ENCODE data around the gene ADRA1B. TPM values are rescaled to one million over a fixed set of nuclear protein-coding genes. Genes with fewer than 3 reads are reported as not detected.

ADRA1B gene
- total and polyA plus RNA-seq, 2 of the 8 experiments (the other 6 are each of a cell fraction or from before 2014, with no cell fraction given), result not detected

- no peaks in the 10 kb centered on the region for H3K23me2 ChIP-seq (ENCODE audit: low read depth, low read length)
- no peak overlapping the region for H3K23ac ChIP-seq (ENCODE audit: insufficient read length)
- no peak overlapping the region for H3K18ac ChIP-seq (ENCODE audit: extremely low read depth, low read length)
- no peaks in the 10 kb centered on the region for H3K79me1 ChIP-seq (ENCODE audit: low read depth, low read length)
- no peak overlapping the region for H2AK5ac ChIP-seq (ENCODE audit: low read depth, low read length)
- CTCF ChIA-PET (ENCODE audit: partially characterized antibody), result interaction anchor here (1.3 to 4.3 kb wide), 3 partner anchors 9 to 627 kb away, joined by 3 to 46 read pairs (median 7); no protein-coding TSS in a partner anchor
- no peak overlapping the region for H2BK5ac ChIP-seq (ENCODE audit: low read depth, low read length)
- no peak overlapping the region for H2BK12ac ChIP-seq (ENCODE audit: low read depth, low read length)
- no peak overlapping the region for H4K91ac ChIP-seq (replicated peaks; ENCODE audit: insufficient read length, low read length)
- FAIRE-seq (no peak), DNase-seq (ENCODE audit: low read depth in 1 of 2, low spot score in 2 of 2) (no peak)
- no peaks in the 10 kb centered on the region for H3K4me1 ChIP-seq (replicated peaks in 1 of 4; ENCODE audit: control insufficient read depth in 3 of 4, insufficient read depth in 4 of 4, low read length in 3 of 4)
- no peak overlapping the region for H3K14ac ChIP-seq (ENCODE audit: insufficient read length)
- H3K56ac ChIP-seq (replicated peaks; ENCODE audit: insufficient read length, low read depth, low read length), result no peak overlapping the region
- H2AFZ ChIP-seq (ENCODE audit: low read length), result no peak overlapping the region
- H4K8ac ChIP-seq (ENCODE audit: extremely low read depth, insufficient read depth, low read length), result no peak overlapping the region
- no peaks in the 10 kb centered on the region for H3K36me3 ChIP-seq (ENCODE audit: control insufficient read depth in 2 of 4, insufficient read depth in 4 of 4, low read length in 3 of 4)
- H3K9me3 ChIP-seq (ENCODE audit: insufficient read depth in 2 of 2, low read depth in 1 of 2, low read length in 1 of 2), result no peaks in the 10 kb centered on the region
- no peak overlapping the region for H3K4me2 ChIP-seq (ENCODE audit: insufficient read depth in 1 of 2, low read depth in 2 of 2, low read length in 2 of 2)
- H3K27me3 ChIP-seq (replicated peaks in 1 of 4; ENCODE audit: control insufficient read depth in 3 of 4, extremely low read depth in 1 of 4, insufficient read depth in 3 of 4, low read length in 3 of 4), result no peaks in the 10 kb centered on the region
- 96% methylated on average over 8 of the region's 8 CpGs; no CpG with 5 or more reads in 1 of the 2 experiments for WGBS, 2 experiments (ENCODE audit: extremely low coverage in 1 of 2, insufficient coverage in 1 of 2, insufficient read length in 1 of 2, insufficient replicate concordance in 2 of 2, low coverage in 1 of 2, low lambda C conversion rate in 2 of 2, missing lambda C conversion rate in 1 of 2)
- H3K79me2 ChIP-seq (ENCODE audit: control insufficient read depth in 1 of 2, insufficient read depth in 2 of 2, low read length in 2 of 2), result no peaks in the 10 kb centered on the region
- no peak overlapping the region for H3K9ac ChIP-seq (replicated peaks in 1 of 4; ENCODE audit: extremely low read depth in 1 of 4, low read depth in 3 of 4, low read length in 3 of 4)
- no peaks in the 10 kb centered on the region for H4K20me1 ChIP-seq (replicated peaks in 1 of 2; ENCODE audit: control insufficient read depth in 1 of 2, insufficient read depth in 2 of 2, low read length in 2 of 2)
- POLR2A ChIA-PET (ENCODE audit: partially characterized antibody), result no interaction called here
- H3K4ac ChIP-seq (replicated peaks; ENCODE audit: insufficient read length, low read depth, low read length), result no peak overlapping the region
- H3K4me3 ChIP-seq (ENCODE audit: extremely low read depth in 1 of 4, insufficient read depth in 2 of 4, low read depth in 3 of 4, low read length in 4 of 4), result no peak overlapping the region
- H2BK20ac ChIP-seq (ENCODE audit: low read length), result no peak overlapping the region
- no peak for TF ChIP-seq TAF7 (optimal IDR thresholded peaks at IDR 0.05; ENCODE audit: borderline replicate concordance, low read depth, low read length)
- no peak for TF ChIP-seq PHF8 (conservative IDR thresholded peaks at IDR 0.05; ENCODE audit: low read depth, low read length)
- TF ChIP-seq CBX8 (IDR thresholded peaks at IDR 0.05; ENCODE audit: borderline replicate concordance, low read depth, low read length), result no peak
- no peak for TF ChIP-seq GTF2F1 (IDR thresholded peaks at IDR 0.05; ENCODE audit: borderline replicate concordance, low read depth, low read length)
- no peak for TF ChIP-seq POLR2A (IDR thresholded peaks at IDR 0.05; ENCODE audit: control extremely low read depth in 1 of 2, low read depth in 2 of 2, low read length in 2 of 2)
- TF ChIP-seq POU5F1 (IDR thresholded peaks at IDR 0.05; ENCODE audit: low read depth, low read length), result no peak
- TF ChIP-seq SAP30 (IDR thresholded peaks at IDR 0.05; ENCODE audit: insufficient read depth, insufficient replicate concordance, low read length), result no peak
- TF ChIP-seq FOSL1 (IDR thresholded peaks at IDR 0.05; ENCODE audit: insufficient read depth, low read depth, low read length), result no peak
- H2BK15ac ChIP-seq (ENCODE audit: low read length), result no peak overlapping the region
- no peak overlapping the region for H4K5ac ChIP-seq (ENCODE audit: insufficient read length, low read depth, low read length)
- H2BK120ac ChIP-seq (replicated peaks; ENCODE audit: low read depth, low read length), result no peak overlapping the region
- H3K27ac ChIP-seq (ENCODE audit: low read depth, low read length), result no peak overlapping the region
Measured at GRCh38 chr5:159961176-159962160, 45.2 kb downstream of the ADRA1B start.
